WI38 (cell line): ENCODE measurements around the gene KMT5B.

Source experiments
- H3K4me3 ChIP-seq: 2 replicates; pipeline ENCODE4 v1.5.1; 2011; ENCODE audit warnings: low read depth, mild to moderate bottlenecking, control low read depth, low read length
- CTCF ChIP-seq: IDR thresholded peaks from 2 replicates; pipeline ENCODE4 v1.5.1; 2012; ENCODE audit warnings: low read depth, mild to moderate bottlenecking, control low read depth, low read length

KMT5B gene

GRCh38 chr11:68215524-68216170 is 2.6 kb upstream of the KMT5B start:
- TF ChIP-seq CTCF: no peak
- H3K4me3 ChIP-seq: no peak overlapping the region

- no peak overlapping the region for H3K4me3 ChIP-seq
- TF ChIP-seq CTCF: no peak
Measured at GRCh38 chr11:68215087-68215445, 2.0 kb upstream of the KMT5B start.

- H3K4me3 ChIP-seq: peak overlapping the region; percentile 67
- no peak for TF ChIP-seq CTCF
Measured at GRCh38 chr11:68214173-68215086, 1.3 kb upstream of the KMT5B start.

GRCh38 chr11:68213555-68214172 is 568 bp upstream of the KMT5B start:
- TF ChIP-seq CTCF: no peak
- peak overlapping the region; percentile 67 for H3K4me3 ChIP-seq

- TF ChIP-seq CTCF: no peak
- H3K4me3 ChIP-seq: peak overlapping the region; percentile 90
Measured at GRCh38 chr11:68212421-68213134, 518 bp downstream of the KMT5B start.

- TF ChIP-seq CTCF: no peak
- H3K4me3 ChIP-seq: peak overlapping the region; percentile 90
Measured at GRCh38 chr11:68211546-68211945, 1.6 kb downstream of the KMT5B start.
